GM12874 (cell line): ENCODE results near the gene MMP2.

ENCODE experiments used
- TF ChIP-seq, protein P1 (sequence below): IDR thresholded peaks from 2 replicates; pipeline ENCODE4 v1.5.1; 2011; ENCODE audit warnings: low read depth, mild to moderate bottlenecking, control low read depth, low read length, moderate library complexity; ENCODE audit not compliant: insufficient read depth

Gene MMP2

GRCh38 chr16:55478827-55479429, at the start of gene MMP2:
Gene MMP2, plus strand, starts transcription at chr16:55479198. Its CDS starts 282 bp downstream, at chr16:55479480.
- TF ChIP-seq, protein P1, sequence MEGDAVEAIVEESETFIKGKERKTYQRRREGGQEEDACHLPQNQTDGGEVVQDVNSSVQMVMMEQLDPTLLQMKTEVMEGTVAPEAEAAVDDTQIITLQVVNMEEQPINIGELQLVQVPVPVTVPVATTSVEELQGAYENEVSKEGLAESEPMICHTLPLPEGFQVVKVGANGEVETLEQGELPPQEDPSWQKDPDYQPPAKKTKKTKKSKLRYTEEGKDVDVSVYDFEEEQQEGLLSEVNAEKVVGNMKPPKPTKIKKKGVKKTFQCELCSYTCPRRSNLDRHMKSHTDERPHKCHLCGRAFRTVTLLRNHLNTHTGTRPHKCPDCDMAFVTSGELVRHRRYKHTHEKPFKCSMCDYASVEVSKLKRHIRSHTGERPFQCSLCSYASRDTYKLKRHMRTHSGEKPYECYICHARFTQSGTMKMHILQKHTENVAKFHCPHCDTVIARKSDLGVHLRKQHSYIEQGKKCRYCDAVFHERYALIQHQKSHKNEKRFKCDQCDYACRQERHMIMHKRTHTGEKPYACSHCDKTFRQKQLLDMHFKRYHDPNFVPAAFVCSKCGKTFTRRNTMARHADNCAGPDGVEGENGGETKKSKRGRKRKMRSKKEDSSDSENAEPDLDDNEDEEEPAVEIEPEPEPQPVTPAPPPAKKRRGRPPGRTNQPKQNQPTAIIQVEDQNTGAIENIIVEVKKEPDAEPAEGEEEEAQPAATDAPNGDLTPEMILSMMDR: no peak

- TF ChIP-seq, protein P1: no peak
Observed at GRCh38 chr16:55433030-55433429, 46.0 kb upstream of the MMP2 start.

DNA sequence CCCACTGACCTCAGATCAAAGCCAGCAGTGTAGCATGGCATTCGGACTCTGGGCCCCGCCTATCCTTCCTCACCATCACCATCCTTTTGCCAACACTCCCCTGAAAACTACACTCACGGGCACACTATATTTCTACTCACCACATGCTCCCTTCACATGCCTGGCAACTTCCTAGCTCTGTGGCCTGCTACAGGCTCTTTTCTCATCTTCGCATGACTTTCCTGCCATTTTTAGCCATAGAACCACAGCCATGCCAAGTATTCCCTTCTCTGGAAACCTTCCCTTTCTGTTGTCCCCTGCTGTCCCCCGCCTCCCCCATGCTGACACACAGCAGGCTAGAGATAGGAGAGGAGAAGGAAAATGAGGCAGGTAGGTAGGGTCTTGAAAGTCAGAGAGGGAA, 45.5 kb upstream of the MMP2 start:
- TF ChIP-seq, protein P1: no peak

DNA sequence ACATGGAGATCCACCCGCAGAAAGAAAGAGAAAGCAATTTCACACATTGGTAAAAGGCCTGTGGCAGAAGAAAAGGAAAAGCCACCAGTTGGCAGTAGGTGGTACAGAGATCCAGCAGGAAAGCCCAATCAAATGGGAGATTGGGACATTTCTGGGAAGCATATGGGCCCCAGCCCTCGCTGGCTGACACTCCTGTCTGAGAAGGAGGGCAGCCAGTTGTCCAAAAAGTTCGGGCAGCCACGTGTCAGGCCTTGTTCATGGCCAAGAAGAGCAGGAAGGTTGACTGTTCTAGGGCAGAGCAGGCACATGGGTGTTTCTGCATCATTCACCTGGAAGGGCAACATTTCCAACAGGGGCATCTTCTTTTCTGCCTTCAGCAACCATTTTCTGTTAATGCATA, 45.0 kb upstream of the MMP2 start:
- TF ChIP-seq, protein P1: no peak

DNA sequence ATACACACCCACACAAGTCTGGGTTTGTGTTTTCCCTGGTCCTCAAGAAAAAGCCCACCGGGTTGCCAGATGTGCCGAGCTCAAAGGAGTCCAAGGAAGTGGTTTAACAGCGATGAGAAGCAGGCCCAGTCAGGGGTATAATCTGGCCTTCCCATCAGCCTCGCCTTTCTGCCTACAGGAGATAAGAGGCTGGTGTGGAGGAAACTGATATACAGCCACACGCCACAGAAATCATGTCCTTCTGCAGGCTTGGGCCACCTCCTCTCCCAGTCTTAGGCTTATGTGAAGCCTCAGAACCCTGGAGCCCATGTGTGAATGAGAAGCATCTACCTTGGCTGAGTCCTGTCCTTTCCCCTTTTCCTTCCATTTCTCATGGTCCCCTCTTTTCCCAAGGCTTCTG, 43.6 kb upstream of the MMP2 start:
- TF ChIP-seq, protein P1: no peak

GRCh38 chr16:55436587-55436986, 42.4 kb upstream of the MMP2 start:
- TF ChIP-seq, protein P1: no peak

GRCh38 chr16:55437625-55438024, 41.4 kb upstream of the MMP2 start:
- TF ChIP-seq, protein P1: no peak
